Transverse colon (tissue), 4 donors: ENCODE results near the gene POLR3A. TPM values are rescaled to one million over a fixed set of nuclear protein-coding genes. Genes with fewer than 3 reads are reported as not detected.

Experiments
- DNase-seq: peaks from one replicate; pipeline ENCODE4 v3.0.0-alpha.2; 2019
- H3K27ac ChIP-seq, 4 donors: fragments of 200-600 bp; sonication (generic); 2 replicates each; pipeline ENCODE4 v1.5.1; 2016 to 2018; ENCODE audit warnings: inconsistent platforms in 4 of 4
- H3K27me3 ChIP-seq: fragments of 200-600 bp; sonication (generic); 2 replicates; pipeline ENCODE4 v1.5.1; 2017; ENCODE audit warnings: inconsistent platforms
- H3K36me3 ChIP-seq, 4 donors: fragments of 200-600 bp; sonication (generic); 2 replicates each; pipeline ENCODE4 v1.5.1; 2017 to 2019; ENCODE audit warnings: inconsistent platforms in 4 of 4
- H3K4me1 ChIP-seq, 4 donors: fragments of 200-600 bp; sonication (generic); 2 replicates each; pipeline ENCODE4 v1.5.1; 2017 to 2020; ENCODE audit warnings: inconsistent platforms in 4 of 4
- H3K4me3 ChIP-seq, 4 donors: fragments of 200-600 bp; sonication (generic); 1 replicate in 1 of 4; 2 replicates in 3 of 4; pipeline versions ENCODE4 v1.5.1 to v1.6.1; 2017 to 2019; ENCODE audit warnings: inconsistent platforms in 4 of 4
- H3K9me3 ChIP-seq, 2 donors: fragments of 200-600 bp; sonication (generic); 2 replicates each; pipeline ENCODE4 v1.5.1; 2017 to 2019; ENCODE audit warnings: inconsistent platforms in 2 of 2
- CTCF ChIP-seq, 5 experiments: fragments of 200-600 bp in 3 of 5; fragments of 450-650 bp in 2 of 5; sonication (generic) in 3 of 5; IDR thresholded peaks; 1 replicate in 2 of 5; 2 replicates in 3 of 5; pipeline ENCODE4 v1.5.1; 2016 to 2017; ENCODE audit warnings: antibody characterized with exemption in 5 of 5, inconsistent platforms in 3 of 5, mild to moderate bottlenecking in 2 of 5, moderate library complexity in 1 of 5
- EP300 ChIP-seq: sonication (generic); formaldehyde crosslinking; IDR thresholded peaks from one replicate; pipeline ENCODE4 v1.6.1; 2017; ENCODE audit warnings: antibody characterized with exemption, low read depth
- POLR2A ChIP-seq: fragments of 450-650 bp; IDR thresholded peaks from one replicate; pipeline ENCODE4 v1.6.1; 2016; ENCODE audit warnings: antibody characterized with exemption, mild to moderate bottlenecking, moderate library complexity
- POLR2AphosphoS5 ChIP-seq, 3 donors: sonication (generic); formaldehyde crosslinking; IDR thresholded peaks; one replicate each; pipeline ENCODE4 v1.6.1; 2016; ENCODE audit warnings: antibody characterized with exemption in 3 of 3
- WGBS, 2 donors: methylation state at CpG; one replicate each; pipeline ENCODE4 v1.1.5; 2018; ENCODE audit warnings: low coverage in 1 of 2; 5-methylcytosine and 5-hydroxymethylcytosine counted together
- in situ Hi-C, 4 donors: fragments of 200-750 bp; cut with MboI; loops; one replicate each; pipeline versions ENCODE4 v1.15.0 to v1.15.1; 2017; ENCODE audit warnings: low sequenced_read_pairs in 3 of 4, low pct_ligation_motif_present in 1 of 4, low pct_unique_long_range_greater_than_20kb in 1 of 4
- intact Hi-C: fragments of 100-400 bp; cut with DNase I; formaldehyde crosslinking; loops from one replicate; pipeline ENCODE4 v1.15.1; 2023; ENCODE audit warnings: low total_unique reads
- total RNA-seq, 4 donors: library from RNA; depleted of rRNA; stranded (reverse); fragments of >200 nt; gene quantifications; one replicate each; pipeline ENCODE4 v1.1.0, GENCODE V29; 2016

POLR3A gene
- total RNA-seq, 4 donors from 2014 or later = 8.0 to 16.8 (median 13.1) TPM

GRCh38 chr10:77983384-77984341 is 45.7 kb downstream of the POLR3A start:
- DNase-seq = no peak
- Histone ChIP-seq H3K36me3 (peaks cover 0 to 76% (median 33%) of the 10 kb centered on the region in 4 donors), H3K4me3 (no peak overlapping the region), H3K9me3 (no peaks in the 10 kb centered on the region), H3K27ac (no peak overlapping the region), H3K27me3 (no peaks in the 10 kb centered on the region), H3K4me1 (peaks cover 0 to 6% (median 0%) of the 10 kb centered on the region in 4 donors)
- TF ChIP-seq POLR2A (no peak), CTCF (IDR thresholded peaks at IDR 0.05) (no peak), POLR2AphosphoS5 (IDR thresholded peaks at IDR 0.05) (no peak), EP300 (no peak)
- intact Hi-C loops (no loop called here), in situ Hi-C loops (loop anchor here in 1 of 4 donors (25.0 kb wide), 1 partner anchor 146 kb away; no protein-coding TSS in a partner anchor)
- WGBS, 2 donors = 80 to 98% methylated on average over 13 to 16 of the region's 16 CpGs

- Histone ChIP-seq H3K27ac (no peak overlapping the region), H3K36me3 (peaks cover 0 to 69% (median 28%) of the 10 kb centered on the region in 4 donors), H3K27me3 (no peaks in the 10 kb centered on the region), H3K4me3 (no peak overlapping the region), H3K4me1 (peaks cover 0 to 6% (median 0%) of the 10 kb centered on the region in 4 donors), H3K9me3 (no peaks in the 10 kb centered on the region)
- intact Hi-C loops = no loop called here
- no peak for DNase-seq
- TF ChIP-seq POLR2AphosphoS5 (IDR thresholded peaks at IDR 0.05) = no peak
- no peak for TF ChIP-seq POLR2A
- TF ChIP-seq CTCF (IDR thresholded peaks at IDR 0.05) = no peak
- no peak for TF ChIP-seq EP300
- WGBS, 2 donors = 96 to 97% methylated on average over 5 to 13 of the region's 13 CpGs
- in situ Hi-C loops = loop anchor here in 1 of 4 donors (25.0 kb wide), 1 partner anchor 144 kb away; no protein-coding TSS in a partner anchor
Measured at GRCh38 chr10:77981281-77981680, 48.0 kb downstream of the POLR3A start.

- Histone ChIP-seq H3K27ac (no peak overlapping the region), H3K36me3 (peaks cover 0 to 57% (median 23%) of the 10 kb centered on the region in 4 donors), H3K9me3 (no peaks in the 10 kb centered on the region), H3K4me3 (no peak overlapping the region), H3K27me3 (no peaks in the 10 kb centered on the region), H3K4me1 (peaks cover 0 to 4% (median 0%) of the 10 kb centered on the region in 4 donors)
- DNase-seq = no peak
- WGBS, 2 donors = 94 to 97% methylated on average over 3 to 10 of the region's 10 CpGs
- intact Hi-C loops = loop anchor here (10.0 kb wide), 1 partner anchor 54 kb away; the partner anchor contains the start of gene DLG5
- in situ Hi-C loops = loop anchor here in 1 of 4 donors (25.0 kb wide), 1 partner anchor 142 kb away; no protein-coding TSS in a partner anchor
- no peak for TF ChIP-seq POLR2A
- TF ChIP-seq CTCF (IDR thresholded peaks at IDR 0.05) = no peak
- TF ChIP-seq POLR2AphosphoS5 (IDR thresholded peaks at IDR 0.05) = no peak
- no peak for TF ChIP-seq EP300
Measured at GRCh38 chr10:77979221-77979620, 50.1 kb downstream of the POLR3A start.

- 93 to 100% methylated on average over 2 to 6 of the region's 6 CpGs for WGBS, 2 donors
- no peaks in the 10 kb centered on the region for H3K9me3 ChIP-seq
- no peak for DNase-seq
- H3K36me3 ChIP-seq = peaks cover 0 to 57% (median 21%) of the 10 kb centered on the region in 4 donors
- H3K4me3 ChIP-seq = no peak overlapping the region
- in situ Hi-C loops = loop anchor here in 1 of 4 donors (25.0 kb wide), 1 partner anchor 141 kb away; no protein-coding TSS in a partner anchor
- H3K27me3 ChIP-seq = no peaks in the 10 kb centered on the region
- H3K4me1 ChIP-seq = peaks cover 0 to 4% (median 0%) of the 10 kb centered on the region in 4 donors
- no peak overlapping the region for H3K27ac ChIP-seq
- no peak for TF ChIP-seq EP300
- TF ChIP-seq CTCF (IDR thresholded peaks at IDR 0.05) = no peak
- no peak for TF ChIP-seq POLR2AphosphoS5 (IDR thresholded peaks at IDR 0.05)
- TF ChIP-seq POLR2A = no peak
- intact Hi-C loops = loop anchor here (10.0 kb wide), 1 partner anchor 54 kb away; the partner anchor contains the start of gene DLG5
Measured at GRCh38 chr10:77978360-77978759, 51.0 kb downstream of the POLR3A start.
